SW 1271 (cell line): Measurements from ENCODE around the gene PLCZ1.
A peak's percentile ranks its signal among the peaks of the same experiment; 100 is the strongest.
"Not testable (repeated sequence)": the region's sequence is repeated elsewhere in the genome, so short reads cannot be mapped to it uniquely, and the experiment has no call there.

Source experiments
- DNase-seq, 2 experiments: peaks; one replicate each; lab custom pipeline; 2025; lab: John Stamatoyannopoulos, UW

PLCZ1 gene

GRCh38 chr12:18703321-18703720 lies 34.5 kb downstream of the PLCZ1 start:
- DNase-seq = no peak

GRCh38 chr12:18700271-18700670 lies 37.5 kb downstream of the PLCZ1 start:
- DNase-seq = no peak

GRCh38 chr12:18696971-18697602 lies 40.7 kb downstream of the PLCZ1 start:
- no peak for DNase-seq

DNA sequence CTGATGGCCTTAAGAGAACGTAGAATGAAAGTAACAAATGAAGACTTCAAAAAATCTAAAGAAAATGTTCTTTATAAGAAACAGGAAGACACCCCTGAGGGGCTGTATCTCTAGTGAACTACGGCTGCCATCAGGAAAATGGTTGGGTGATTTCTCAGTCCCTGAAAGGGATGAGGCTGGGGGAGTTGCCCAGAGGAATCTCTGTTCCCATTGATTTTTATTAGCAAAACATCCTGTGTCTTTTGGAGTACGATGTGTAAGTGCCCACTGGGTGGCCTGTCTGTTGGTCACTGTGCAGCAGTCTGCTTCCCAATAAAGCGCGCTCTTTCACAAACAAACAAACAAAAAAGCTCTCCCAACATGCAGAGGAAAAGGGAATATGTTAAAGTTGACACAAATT lies 43.8 kb downstream of the PLCZ1 start:
- DNase-seq = not testable (repeated sequence)

GRCh38 chr12:18690653-18691052 lies 47.2 kb downstream of the PLCZ1 start:
- DNase-seq = peak in 1 of 2 experiments; percentile 26

- no peak for DNase-seq
Measured at GRCh38 chr12:18689771-18690170, 48.0 kb downstream of the PLCZ1 start.

GRCh38 chr12:18684430-18684829 lies 53.4 kb downstream of the PLCZ1 start:
- DNase-seq = no peak

- peak in 1 of 2 experiments; percentile 35 for DNase-seq
Measured at GRCh38 chr12:18683327-18684013, 54.3 kb downstream of the PLCZ1 start.

DNA sequence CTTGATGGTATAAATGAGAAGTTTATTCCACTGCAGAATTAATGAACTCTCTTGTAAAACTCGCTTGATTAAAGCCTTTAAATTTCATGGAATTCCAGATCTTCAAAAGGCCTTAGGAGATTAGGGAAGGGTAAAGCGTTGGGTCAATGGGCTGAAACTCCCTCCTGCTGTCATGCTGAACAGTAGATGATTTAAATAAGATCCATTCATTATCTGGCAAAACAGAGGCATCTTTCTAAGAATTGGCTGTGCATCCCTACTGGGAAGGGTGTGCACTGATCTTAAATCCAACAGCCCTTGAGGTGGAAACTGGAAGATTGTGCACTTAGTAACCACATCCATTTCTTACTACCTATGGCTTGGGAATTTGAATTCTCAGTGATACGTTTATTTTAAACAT lies 56.0 kb downstream of the PLCZ1 start:
- DNase-seq = no peak

DNA sequence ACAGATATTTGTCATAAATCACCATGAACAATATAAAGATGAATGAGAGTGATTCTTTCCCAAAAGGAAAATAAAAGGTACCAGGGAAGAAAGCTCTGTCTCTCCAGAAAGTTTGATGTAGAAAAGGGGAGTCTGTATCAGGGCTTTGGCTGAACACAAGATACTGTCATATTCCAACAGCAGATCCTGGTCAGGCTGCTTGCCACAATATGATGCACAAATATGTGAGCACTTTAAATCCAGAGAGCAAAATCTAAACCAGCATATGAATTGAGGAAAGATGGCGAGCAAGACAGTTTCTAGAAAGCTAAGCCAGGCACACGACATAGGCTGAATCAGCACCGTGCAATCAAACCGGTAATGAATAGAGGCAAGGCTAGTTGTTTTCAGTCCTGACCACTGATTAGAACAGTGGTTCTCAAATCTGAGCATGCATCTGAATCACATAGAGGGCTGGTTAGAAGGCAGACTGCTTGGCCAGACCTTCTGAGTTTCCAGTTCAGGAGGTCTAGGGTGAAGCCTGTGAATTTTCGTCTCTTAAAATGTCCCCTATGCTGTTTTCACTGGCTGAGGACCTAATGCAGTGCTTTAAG lies 60.7 kb downstream of the PLCZ1 start:
- DNase-seq = no peak

GRCh38 chr12:18676141-18676540 lies 61.7 kb downstream of the PLCZ1 start:
- no peak for DNase-seq

GRCh38 chr12:18658829-18659228 lies 79.0 kb downstream of the PLCZ1 start:
- DNase-seq = no peak

- no peak for DNase-seq
Measured at GRCh38 chr12:18658179-18658578, 79.6 kb downstream of the PLCZ1 start.

- DNase-seq = no peak
Measured at GRCh38 chr12:18655351-18655750, 82.5 kb downstream of the PLCZ1 start.

GRCh38 chr12:18653465-18653864 lies 84.3 kb downstream of the PLCZ1 start:
- no peak for DNase-seq

GRCh38 chr12:18652596-18652995 lies 85.2 kb downstream of the PLCZ1 start:
- DNase-seq = no peak

GRCh38 chr12:18651525-18651924 lies 86.3 kb downstream of the PLCZ1 start:
- no peak for DNase-seq

DNA sequence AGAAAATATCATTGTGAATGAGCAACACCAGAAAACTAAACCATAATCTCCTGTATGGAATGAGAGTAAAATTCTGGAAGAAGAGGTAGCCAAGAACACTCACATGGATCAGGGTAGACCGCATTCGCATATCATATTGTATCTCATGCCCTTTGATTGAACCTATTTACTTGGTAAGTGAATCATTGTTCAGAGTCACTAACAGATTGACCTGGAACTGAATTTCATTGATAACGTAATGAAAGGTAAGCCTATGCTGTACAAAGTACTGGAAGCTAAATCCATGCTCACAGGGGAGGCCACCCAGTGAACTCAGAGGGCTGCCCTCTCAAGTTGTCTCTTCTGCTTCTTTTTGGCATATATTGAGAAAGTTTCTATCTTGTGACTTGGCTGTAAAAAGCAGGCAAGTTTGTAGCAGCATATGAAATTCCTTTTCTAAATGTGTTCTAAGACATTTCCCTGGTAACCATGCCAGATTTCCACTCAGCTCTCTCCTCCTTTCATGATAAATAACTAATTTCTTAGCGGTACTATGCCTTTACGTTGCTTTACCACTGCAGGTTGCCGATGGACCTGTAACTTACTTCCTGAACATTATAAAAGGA lies 91.4 kb downstream of the PLCZ1 start:
- DNase-seq = no peak

DNA sequence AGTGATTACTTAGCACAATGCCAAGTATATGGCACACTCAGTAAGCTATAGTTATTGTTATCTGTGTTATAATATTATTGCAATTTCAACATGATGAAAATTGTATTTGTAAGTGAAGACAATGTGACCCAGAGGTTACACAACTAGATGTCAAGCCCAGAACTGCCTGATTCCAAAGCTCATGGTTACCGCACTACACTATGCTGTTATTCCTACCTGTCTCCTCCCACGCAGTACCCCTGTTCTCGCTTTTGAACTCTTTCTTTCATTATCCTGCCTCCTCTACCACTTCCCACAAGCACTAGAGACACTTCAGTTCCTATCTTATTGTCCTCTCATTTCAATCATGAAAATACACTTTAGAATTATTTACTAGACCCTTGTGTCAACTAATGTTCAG lies 93.2 kb downstream of the PLCZ1 start:
- no peak for DNase-seq

DNA sequence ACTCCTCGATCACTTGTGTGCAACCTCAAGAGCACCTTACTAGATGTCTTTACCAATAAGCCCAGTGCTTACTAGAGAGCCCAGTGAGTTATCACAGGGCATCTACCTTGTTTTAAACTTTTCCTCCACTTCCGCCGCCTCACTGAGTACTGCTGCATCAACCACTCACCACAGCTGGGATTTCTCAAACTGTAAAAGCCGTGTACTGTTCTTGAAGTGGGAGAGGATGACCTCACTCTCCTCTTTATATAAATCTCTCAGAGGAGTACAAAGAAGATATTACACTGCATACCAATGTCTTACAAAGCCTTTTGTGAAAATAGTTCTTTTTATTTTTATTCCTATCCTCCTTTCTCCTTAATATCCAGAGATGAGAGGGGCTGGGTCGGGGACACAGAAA lies 94.1 kb downstream of the PLCZ1 start:
- DNase-seq = no peak

- DNase-seq = no peak
Measured at GRCh38 chr12:18640321-18640955, 97.4 kb downstream of the PLCZ1 start.

- DNase-seq = no peak
Measured at GRCh38 chr12:18634382-18634781, 103.4 kb downstream of the PLCZ1 start.
